Endothelial cell of umbilical vein (primary cell): ENCODE results near the gene USH2A. TPM values are rescaled to one million over a fixed set of nuclear protein-coding genes. Genes with fewer than 3 reads are reported as not detected.

Source experiments
- BruUV-seq: library from RNA; stranded (reverse); fragments of 400-500 nt; replicated peaks from 2 replicates; lab custom pipeline; 2021; lab: Mats Ljungman, UMichigan
- CTCF ChIA-PET: fragments of 300-600, 350-600 bp; sonication (Branson Sonifier 250); formaldehyde crosslinking; loops from one replicate; lab custom pipeline; 2021; ENCODE audit warnings: antibody characterized with exemption, inconsistent platforms; lab: Charles Lee
- POLR2A ChIA-PET: fragments of 300-600, 350-600 bp; sonication (Branson Sonifier 250); formaldehyde crosslinking; loops from one replicate; lab custom pipeline; 2021; ENCODE audit warnings: antibody characterized with exemption, inconsistent platforms; lab: Charles Lee
- DNase-seq: peaks from one replicate; pipeline ENCODE4 v3.0.0-alpha.2; 2011; ENCODE audit warnings: low read depth, low spot score
- FAIRE-seq: peaks from 2 replicates; lab custom pipeline; 2011; peaks lifted over from hg19 to GRCh38; lab: Jason Lieb, UNC
- H2AFZ ChIP-seq: 2 replicates; pipeline ENCODE4 v1.6.0; 2012; ENCODE audit warnings: low read depth, low read length, control low read depth, inconsistent platforms
- H3K27ac ChIP-seq: 2 replicates; pipeline ENCODE4 v1.5.1; 2011; ENCODE audit warnings: low read depth, mild to moderate bottlenecking, control low read depth, low read length, moderate library complexity; ENCODE audit not compliant: insufficient read depth
- H3K27me3 ChIP-seq, 2 experiments: 2 replicates each; pipeline versions ENCODE4 v1.6.0 to v1.6.1; 2011; ENCODE audit warnings: low read length in 2 of 2, mixed read lengths in 1 of 2; ENCODE audit not compliant: control insufficient read depth in 2 of 2, insufficient read depth in 2 of 2
- H3K36me3 ChIP-seq, 2 experiments: 2 replicates in 1 of 2; 3 replicates in 1 of 2; pipeline ENCODE4 v1.5.1; 2011; ENCODE audit warnings: low read length in 2 of 2, mild to moderate bottlenecking in 1 of 2, moderate library complexity in 1 of 2; ENCODE audit not compliant: control insufficient read depth in 2 of 2, insufficient read depth in 2 of 2; ENCODE audit errors: extremely low read depth in 1 of 2
- H3K4me1 ChIP-seq: 3 replicates; pipeline ENCODE4 v1.5.1; 2011; ENCODE audit warnings: mild to moderate bottlenecking, low read length; ENCODE audit not compliant: control insufficient read depth, insufficient read depth; ENCODE audit errors: extremely low read depth
- H3K4me2 ChIP-seq: 2 replicates; pipeline ENCODE4 v1.6.1; 2011; ENCODE audit warnings: low read length, control low read depth, mixed read lengths; ENCODE audit not compliant: insufficient read depth
- H3K4me3 ChIP-seq, 3 experiments: fragments of 200-600 bp in 1 of 3; sonication (generic), shearing (Covaris generic) in 1 of 3; replicated peaks in 1 of 3; 2 replicates each; pipeline ENCODE4 v1.5.1; 2011 to 2016; ENCODE audit warnings: control low read depth in 3 of 3, low read length in 3 of 3, mild to moderate bottlenecking in 2 of 3, inconsistent platforms in 1 of 3, low read depth in 1 of 3, moderate library complexity in 1 of 3; ENCODE audit not compliant: insufficient read depth in 1 of 3
- H3K79me2 ChIP-seq: 2 replicates; pipeline ENCODE4 v1.6.0; 2012; ENCODE audit warnings: low read length, inconsistent platforms; ENCODE audit not compliant: control insufficient read depth, insufficient read depth
- H3K9ac ChIP-seq: replicated peaks from 2 replicates; pipeline ENCODE3; 2011; ENCODE audit warnings: low read length, control low read depth; ENCODE audit not compliant: insufficient read depth; ENCODE audit errors: extremely low read depth
- H3K9me1 ChIP-seq: replicated peaks from 3 replicates; pipeline ENCODE4 v1.6.0; 2011; ENCODE audit warnings: mild to moderate bottlenecking, low read length; ENCODE audit not compliant: control insufficient read depth, insufficient read depth; ENCODE audit errors: extremely low read depth
- H3K9me3 ChIP-seq: replicated peaks from 2 replicates; pipeline ENCODE4 v1.5.1; 2012; ENCODE audit warnings: low read length, inconsistent platforms; ENCODE audit not compliant: control insufficient read depth, insufficient read depth
- H4K20me1 ChIP-seq: replicated peaks from 2 replicates; pipeline ENCODE3; 2011; ENCODE audit warnings: mild to moderate bottlenecking, low read length; ENCODE audit not compliant: control insufficient read depth, insufficient read depth; ENCODE audit errors: extremely low read depth
- EZH2 ChIP-seq: IDR thresholded peaks from 2 replicates; pipeline ENCODE4 v1.6.1; 2012; ENCODE audit warnings: borderline replicate concordance, low read depth, mild to moderate bottlenecking, moderate library complexity, low read length, inconsistent platforms; ENCODE audit not compliant: severe bottlenecking
- FOS ChIP-seq: IDR thresholded peaks from 2 replicates; pipeline ENCODE4 v1.6.1; 2011; ENCODE audit warnings: mild to moderate bottlenecking, low read length, moderate library complexity, borderline replicate concordance; ENCODE audit not compliant: insufficient read depth
- GATA2 ChIP-seq: IDR thresholded peaks from 2 replicates; pipeline ENCODE4 v1.7.0; 2011; ENCODE audit warnings: low read depth, mild to moderate bottlenecking, moderate library complexity, mixed read lengths, low read length; ENCODE audit not compliant: insufficient read length, insufficient read depth
- JUN ChIP-seq: IDR thresholded peaks from 2 replicates; pipeline ENCODE4 v1.6.1; 2011; ENCODE audit warnings: borderline replicate concordance, low read depth; ENCODE audit not compliant: insufficient read length, insufficient read depth
- MYC ChIP-seq: IDR thresholded peaks from one replicate; pipeline ENCODE4 v1.6.1; 2011; ENCODE audit warnings: mild to moderate bottlenecking, low read depth, low read length
- POLR2A ChIP-seq: IDR thresholded peaks from 2 replicates; pipeline ENCODE4 v1.6.1; 2012; ENCODE audit warnings: low read depth, mild to moderate bottlenecking, control low read depth, low read length
- POLR2AphosphoS5 ChIP-seq: IDR thresholded peaks from 2 replicates; pipeline ENCODE4 v1.6.1; 2012; ENCODE audit warnings: low read depth, mild to moderate bottlenecking, control low read depth, low read length, moderate library complexity; ENCODE audit not compliant: insufficient read depth
- dilution Hi-C: fragments of 300-500 bp; cut with MboI; formaldehyde crosslinking; loops from one replicate; pipeline ENCODE4 v1.15.0; 2019; ENCODE audit warnings: low sequenced_read_pairs; ENCODE audit not compliant: extremely low pct_ligation_motif_present
- intact Hi-C: fragments of 100-400 bp; cut with micrococcal nuclease; formaldehyde crosslinking; loops from one replicate; pipeline ENCODE4 v1.10.0; 2022
- polyA plus RNA-seq, 4 experiments: library from polyadenylated mRNA; depleted of rRNA in 3 of 4; stranded (reverse) in 3 of 4; unstranded in 1 of 4; fragments of >200 nt; gene quantifications; 2 replicates each; pipeline versions ENCODE4 v1.2.1 to v1.2.3, GENCODE V29; 2011 to 2012; ENCODE audit warnings: missing spikeins in 1 of 4
- total RNA-seq: library from RNA; stranded (reverse); gene quantifications from 2 replicates; pipeline ENCODE4 v1.2.3, GENCODE V29; 2021
- TF ChIP-seq, protein P1 (sequence below), 2 donors: IDR thresholded peaks; 1 replicate in 1 of 2; 2 replicates in 1 of 2; pipeline ENCODE4 v1.5.1; 2011; ENCODE audit warnings: low read length in 2 of 2, mild to moderate bottlenecking in 2 of 2, moderate library complexity in 2 of 2, control low read depth in 1 of 2, inconsistent platforms in 1 of 2, low read depth in 1 of 2; ENCODE audit not compliant: insufficient read depth in 1 of 2; ENCODE audit errors: extremely low read depth in 1 of 2
- TF ChIP-seq, protein P2 (sequence below): IDR thresholded peaks from 2 replicates; pipeline ENCODE4 v1.6.1; 2011; ENCODE audit not compliant: insufficient read depth, insufficient read length

The USH2A gene
- total and polyA plus RNA-seq, 2 donors (not counting 3 experiments of a cell fraction or from before 2014, with no cell fraction given), result not detected

DNA sequence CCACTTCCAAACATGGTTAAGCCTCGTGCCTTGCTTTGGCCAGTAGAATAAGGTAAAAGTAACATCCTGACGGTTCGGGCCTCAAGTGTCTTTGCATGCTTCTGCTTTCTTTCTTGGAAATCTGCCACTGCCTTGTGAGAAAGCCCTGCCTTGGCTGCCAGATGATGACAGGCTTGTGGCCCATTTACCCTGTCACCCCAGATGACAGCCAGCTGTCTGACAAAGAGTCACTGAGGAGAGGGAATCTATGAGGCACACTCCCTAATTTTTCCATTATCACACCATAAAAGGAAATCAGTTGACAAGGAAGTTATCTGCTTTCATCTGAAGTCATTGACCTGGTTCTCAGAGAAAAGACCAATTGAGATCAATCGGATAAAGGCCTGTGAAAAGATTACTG, 199.8 kb downstream of the USH2A start:
- Histone ChIP-seq H3K36me3 (no peaks in the 10 kb centered on the region), H3K4me1 (no peaks in the 10 kb centered on the region), H4K20me1 (no peaks in the 10 kb centered on the region), H3K27me3 (no peaks in the 10 kb centered on the region), H2AFZ (no peak overlapping the region), H3K27ac (no peak overlapping the region), H3K4me3 (no peak overlapping the region), H3K9me3 (peaks cover 3% of the 10 kb centered on the region), H3K79me2 (no peaks in the 10 kb centered on the region), H3K4me2 (no peak overlapping the region), H3K9ac (no peak overlapping the region), H3K9me1 (no peaks in the 10 kb centered on the region)
- DNase-seq (no peak), FAIRE-seq (no peak)
- BruUV-seq, result no TSS peak
- ChIA-PET POLR2A (no interaction called here), CTCF (no interaction called here)
- TF ChIP-seq MYC, result no peak
- TF ChIP-seq JUN, result no peak
- no peak for TF ChIP-seq POLR2A
- TF ChIP-seq, protein P1, sequence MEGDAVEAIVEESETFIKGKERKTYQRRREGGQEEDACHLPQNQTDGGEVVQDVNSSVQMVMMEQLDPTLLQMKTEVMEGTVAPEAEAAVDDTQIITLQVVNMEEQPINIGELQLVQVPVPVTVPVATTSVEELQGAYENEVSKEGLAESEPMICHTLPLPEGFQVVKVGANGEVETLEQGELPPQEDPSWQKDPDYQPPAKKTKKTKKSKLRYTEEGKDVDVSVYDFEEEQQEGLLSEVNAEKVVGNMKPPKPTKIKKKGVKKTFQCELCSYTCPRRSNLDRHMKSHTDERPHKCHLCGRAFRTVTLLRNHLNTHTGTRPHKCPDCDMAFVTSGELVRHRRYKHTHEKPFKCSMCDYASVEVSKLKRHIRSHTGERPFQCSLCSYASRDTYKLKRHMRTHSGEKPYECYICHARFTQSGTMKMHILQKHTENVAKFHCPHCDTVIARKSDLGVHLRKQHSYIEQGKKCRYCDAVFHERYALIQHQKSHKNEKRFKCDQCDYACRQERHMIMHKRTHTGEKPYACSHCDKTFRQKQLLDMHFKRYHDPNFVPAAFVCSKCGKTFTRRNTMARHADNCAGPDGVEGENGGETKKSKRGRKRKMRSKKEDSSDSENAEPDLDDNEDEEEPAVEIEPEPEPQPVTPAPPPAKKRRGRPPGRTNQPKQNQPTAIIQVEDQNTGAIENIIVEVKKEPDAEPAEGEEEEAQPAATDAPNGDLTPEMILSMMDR (IDR thresholded peaks at IDR 0.05; ENCODE audit: extremely low read depth in 1 of 2, insufficient read depth in 1 of 2, low read depth in 1 of 2, low read length in 2 of 2), result no peak
- TF ChIP-seq, protein P2, sequence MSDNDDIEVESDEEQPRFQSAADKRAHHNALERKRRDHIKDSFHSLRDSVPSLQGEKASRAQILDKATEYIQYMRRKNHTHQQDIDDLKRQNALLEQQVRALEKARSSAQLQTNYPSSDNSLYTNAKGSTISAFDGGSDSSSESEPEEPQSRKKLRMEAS, result no peak
- TF ChIP-seq FOS, result no peak
- TF ChIP-seq EZH2, result no peak
- TF ChIP-seq GATA2, result no peak
- no peak for TF ChIP-seq POLR2AphosphoS5
- dilution Hi-C loops, result no loop called here
- intact Hi-C loops, result no loop called here
